HepG2 (cell line): ENCODE data around the gene ANKAR. TPM values are rescaled to one million over a fixed set of nuclear protein-coding genes. Genes with fewer than 3 reads are reported as not detected.

Source experiments
- ATAC-seq: fragments of 200-7000 bp; cut with Tn5 transposase; 3 replicates; pipeline ENCODE4 v1.9.1; 2020; ENCODE audit warnings: mild to moderate bottlenecking, moderate library complexity
- BruUV-seq: library from RNA; stranded (reverse); fragments of 400-500 nt; replicated peaks from 2 replicates; lab custom pipeline; 2021; lab: Mats Ljungman, UMichigan
- CTCF ChIA-PET: fragments of 300-600 bp; formaldehyde crosslinking; extraction: SDS; loops from one replicate; lab custom pipeline; 2021; ENCODE audit warnings: low total read pairs, inconsistent platforms, low intra/inter-chr PET ratio; lab: Yijun Ruan, JAX
- POLR2A ChIA-PET: fragments of 350-600 bp; sonication (Branson Sonifier 250); formaldehyde crosslinking; loops from one replicate; lab custom pipeline; 2020; ENCODE audit warnings: antibody characterized with exemption, inconsistent platforms; lab: Yijun Ruan, JAX
- DNase-seq: peaks from one replicate; pipeline ENCODE4 v3.0.0-alpha.2; 2015; ENCODE audit warnings: low spot score
- FAIRE-seq: peaks from 3 replicates; lab custom pipeline; 2011; peaks lifted over from hg19 to GRCh38; lab: Jason Lieb, UNC
- H2AFZ ChIP-seq: one replicate; pipeline ENCODE4 v1.6.1; 2011; ENCODE audit warnings: low read length, inconsistent platforms
- H3K27ac ChIP-seq: fragments of 300-600 bp; 3 replicates; pipeline ENCODE4 v1.8.0; 2011; ENCODE audit warnings: mixed run types, mild to moderate bottlenecking, mixed read lengths, low read length, inconsistent platforms; ENCODE audit not compliant: insufficient read depth; ENCODE audit errors: extremely low read length
- H3K27me3 ChIP-seq, 2 experiments: fragments of 200-600 bp in 1 of 2; 2 replicates in 1 of 2; 3 replicates in 1 of 2; pipeline versions ENCODE4 v1.6.0 to v1.8.0; 2011; ENCODE audit warnings: low read length in 2 of 2, mild to moderate bottlenecking in 2 of 2, moderate library complexity in 2 of 2, inconsistent platforms in 1 of 2; ENCODE audit not compliant: insufficient read depth in 2 of 2, control insufficient read depth in 1 of 2
- H3K36me3 ChIP-seq, 2 experiments: fragments of 200-600 bp in 1 of 2; replicated peaks in 1 of 2; 2 replicates in 1 of 2; 3 replicates in 1 of 2; pipeline versions ENCODE4 v1.5.1 to v1.8.0; 2011; ENCODE audit warnings: low read length in 2 of 2, inconsistent platforms in 1 of 2; ENCODE audit not compliant: insufficient read depth in 2 of 2, control insufficient read depth in 1 of 2
- H3K4me1 ChIP-seq: 2 replicates; pipeline ENCODE4 v1.5.1; 2012; ENCODE audit warnings: low read length, inconsistent platforms; ENCODE audit not compliant: insufficient read depth
- H3K4me2 ChIP-seq: 2 replicates; pipeline ENCODE4 v1.6.0; 2011; ENCODE audit warnings: low read depth, low read length, inconsistent platforms
- H3K4me3 ChIP-seq, 3 experiments: fragments of 200-600 bp in 1 of 3; sonication (generic), shearing (Covaris generic) in 1 of 3; replicated peaks in 1 of 3; 2 replicates each; pipeline ENCODE4 v1.5.1; 2011 to 2016; ENCODE audit warnings: low read length in 3 of 3, inconsistent platforms in 2 of 3, low read depth in 2 of 3, mild to moderate bottlenecking in 2 of 3, control low read depth in 1 of 3, mixed read lengths in 1 of 3; ENCODE audit not compliant: insufficient read depth in 1 of 3
- H3K79me2 ChIP-seq: one replicate; pipeline ENCODE4 v1.6.1; 2011; ENCODE audit warnings: low read length, inconsistent platforms; ENCODE audit not compliant: insufficient read depth
- H3K9ac ChIP-seq: 2 replicates; pipeline ENCODE4 v1.6.0; 2011; ENCODE audit warnings: mild to moderate bottlenecking, low read depth, low read length, inconsistent platforms; ENCODE audit not compliant: insufficient read depth
- H3K9me3 ChIP-seq: 2 replicates; pipeline ENCODE4 v1.5.1; 2012; ENCODE audit warnings: mild to moderate bottlenecking, low read length
- H4K20me1 ChIP-seq: 2 replicates; pipeline ENCODE4 v1.6.0; 2011; ENCODE audit warnings: inconsistent platforms, mild to moderate bottlenecking, low read length, moderate library complexity; ENCODE audit not compliant: insufficient read depth
- FOXP4 ChIP-seq: sonication (generic); formaldehyde crosslinking; IDR thresholded peaks from 2 replicates; pipeline ENCODE4 v1.4.0; 2020; ENCODE audit warnings: missing genetic modification reagents
- SMAD9 ChIP-seq: sonication (generic); formaldehyde crosslinking; IDR thresholded peaks from 2 replicates; pipeline ENCODE4 v1.5.1; 2020; ENCODE audit warnings: mild to moderate bottlenecking, missing genetic modification reagents
- SP140L ChIP-seq: sonication (generic); formaldehyde crosslinking; IDR thresholded peaks from 2 replicates; pipeline ENCODE4 v1.4.0; 2020; ENCODE audit warnings: missing genetic modification reagents, borderline replicate concordance
- ZMAT5 ChIP-seq: sonication (generic); formaldehyde crosslinking; IDR thresholded peaks from 2 replicates; pipeline ENCODE4 v1.5.0; 2020; ENCODE audit warnings: mild to moderate bottlenecking, low read depth, missing genetic modification reagents, borderline replicate concordance
- ZNF143 ChIP-seq: sonication (generic); formaldehyde crosslinking; IDR thresholded peaks from 2 replicates; pipeline ENCODE4 v1.4.0; 2020; ENCODE audit warnings: missing genetic modification reagents
- ZNF343 ChIP-seq: sonication (generic); formaldehyde crosslinking; IDR thresholded peaks from 2 replicates; pipeline ENCODE4 v1.4.0; 2020; ENCODE audit warnings: mild to moderate bottlenecking, missing genetic modification reagents
- ZNF670 ChIP-seq: sonication (generic); formaldehyde crosslinking; IDR thresholded peaks from 2 replicates; pipeline ENCODE4 v1.8.0; 2022; ENCODE audit warnings: mild to moderate bottlenecking, missing genetic modification reagents, borderline replicate concordance
- WGBS: methylation state at CpG from one replicate; pipeline ENCODE4 v1.1.6; 2017; ENCODE audit warnings: low lambda C conversion rate; 5-methylcytosine and 5-hydroxymethylcytosine counted together
- in situ Hi-C: cut with HindIII; loops from 2 replicates; pipeline ENCODE4 v1.10.0; 2017; ENCODE audit warnings: low pct_unique_long_range_greater_than_20kb; ENCODE audit not compliant: extremely low pct_ligation_motif_present
- intact Hi-C: fragments of 100-400 bp; cut with micrococcal nuclease; formaldehyde crosslinking; loops from one replicate; pipeline ENCODE4 v1.10.0; 2022; ENCODE audit not compliant: unreplicated experiment
- polyA plus RNA-seq, 8 experiments: library from polyadenylated mRNA; depleted of rRNA in 3 of 8; stranded (reverse) in 7 of 8; unstranded in 1 of 8; fragments of >200 nt; fragmentation: Illumina TruSeq in 4 of 8; extraction: Trizol in 4 of 8; gene quantifications; 2 replicates each; pipeline versions ENCODE4 v1.2.1 to v1.2.3, GENCODE V29; 2011 to 2016; ENCODE audit warnings: low read depth in 4 of 8, missing spikeins in 1 of 8, mixed read lengths in 1 of 8; ENCODE audit not compliant: insufficient read depth in 1 of 8
- total RNA-seq, 5 experiments: library from RNA; depleted of rRNA; stranded (reverse); fragments of >200 nt; fragmentation: Illumina TruSeq; extraction: Trizol; gene quantifications; 2 replicates each; pipeline ENCODE4 v1.2.3, GENCODE V29; 2016; ENCODE audit warnings: low read depth in 1 of 5

The ANKAR gene
- total and polyA plus RNA-seq, 2 of the 13 experiments (the other 11 are each of a cell fraction or from before 2014, with no cell fraction given), result 3.6 to 5.0 TPM

- peaks cover 16% of the 10 kb centered on the region for H3K79me2 ChIP-seq
- no peak for DNase-seq
- H3K36me3 ChIP-seq, result no peaks in the 10 kb centered on the region
- no peak for ATAC-seq
- H3K4me2 ChIP-seq, result no peak overlapping the region
- H3K9me3 ChIP-seq, result no peaks in the 10 kb centered on the region
- intact Hi-C loops, result no loop called here
- WGBS, result 54% methylated on average over 5 of the region's 5 CpGs
- no peak overlapping the region for H3K4me3 ChIP-seq
- no peaks in the 10 kb centered on the region; a peak in 1 of 5 replicates for H3K27me3 ChIP-seq
- no peak overlapping the region for H3K27ac ChIP-seq
- no peak for FAIRE-seq
- BruUV-seq, result no TSS peak
- H2AFZ ChIP-seq, result no peak overlapping the region
- CTCF ChIA-PET, result no interaction called here
- no peak for TF ChIP-seq ZMAT5 (CRISPR knock-in tag)
- POLR2A ChIA-PET, result interaction anchor here (1.7 kb wide), 1 partner anchor 77 kb away, joined by 4 read pairs; the partner anchor contains the start of gene SLC40A1
- H4K20me1 ChIP-seq, result no peaks in the 10 kb centered on the region
- no peak overlapping the region for H3K9ac ChIP-seq
- in situ Hi-C loops, result loop anchor here (25.0 kb wide), 1 partner anchor 404 kb away; the partner anchor contains the start of gene MSTN
- H3K4me1 ChIP-seq, result peaks cover 31% of the 10 kb centered on the region
Measured at GRCh38 chr2:189657867-189658266, 16.6 kb upstream of the ANKAR start.

GRCh38 chr2:189658306-189659212, 15.9 kb upstream of the ANKAR start:
- no peak for ATAC-seq
- no peaks in the 10 kb centered on the region; a peak in 1 of 5 replicates for H3K27me3 ChIP-seq
- FAIRE-seq, result no peak
- intact Hi-C loops, result no loop called here
- WGBS, result 28% methylated on average over 7 of the region's 7 CpGs
- peaks cover 21% of the 10 kb centered on the region for H3K79me2 ChIP-seq
- no peak overlapping the region for H3K27ac ChIP-seq
- H3K4me3 ChIP-seq, result no peak overlapping the region
- no peaks in the 10 kb centered on the region for H3K9me3 ChIP-seq
- no TSS peak for BruUV-seq
- peak overlapping the region; percentile 43 for H3K4me2 ChIP-seq
- TF ChIP-seq SP140L (CRISPR knock-in tag) (no peak), FOXP4 (CRISPR knock-in tag) (no peak), ZNF343 (no peak), SMAD9 (CRISPR knock-in tag) (no peak), ZNF143 (CRISPR knock-in tag) (no peak), ZNF670 (CRISPR knock-in tag) (no peak)
- POLR2A ChIA-PET, result interaction anchor here (1.0 to 1.7 kb wide), 2 partner anchors 78 kb away, joined by 4 read pairs; partner anchors contain the start of gene SLC40A1
- no peak for DNase-seq
- in situ Hi-C loops, result loop anchor here (25.0 kb wide), 1 partner anchor 404 kb away; the partner anchor contains the start of gene MSTN
- CTCF ChIA-PET, result no interaction called here
- no peaks in the 10 kb centered on the region for H3K36me3 ChIP-seq
- H3K9ac ChIP-seq, result no peak overlapping the region
- peaks cover 37% of the 10 kb centered on the region for H3K4me1 ChIP-seq
- H4K20me1 ChIP-seq, result no peaks in the 10 kb centered on the region
- no peak overlapping the region for H2AFZ ChIP-seq
